ENCODE results near the gene HOXA1. TPM values are rescaled to one million over a fixed set of nuclear protein-coding genes. Genes with fewer than 3 reads are reported as not detected.

Gene HOXA1
- total RNA-seq, 1 donor from 2014 or later = 3.5 TPM

DNA sequence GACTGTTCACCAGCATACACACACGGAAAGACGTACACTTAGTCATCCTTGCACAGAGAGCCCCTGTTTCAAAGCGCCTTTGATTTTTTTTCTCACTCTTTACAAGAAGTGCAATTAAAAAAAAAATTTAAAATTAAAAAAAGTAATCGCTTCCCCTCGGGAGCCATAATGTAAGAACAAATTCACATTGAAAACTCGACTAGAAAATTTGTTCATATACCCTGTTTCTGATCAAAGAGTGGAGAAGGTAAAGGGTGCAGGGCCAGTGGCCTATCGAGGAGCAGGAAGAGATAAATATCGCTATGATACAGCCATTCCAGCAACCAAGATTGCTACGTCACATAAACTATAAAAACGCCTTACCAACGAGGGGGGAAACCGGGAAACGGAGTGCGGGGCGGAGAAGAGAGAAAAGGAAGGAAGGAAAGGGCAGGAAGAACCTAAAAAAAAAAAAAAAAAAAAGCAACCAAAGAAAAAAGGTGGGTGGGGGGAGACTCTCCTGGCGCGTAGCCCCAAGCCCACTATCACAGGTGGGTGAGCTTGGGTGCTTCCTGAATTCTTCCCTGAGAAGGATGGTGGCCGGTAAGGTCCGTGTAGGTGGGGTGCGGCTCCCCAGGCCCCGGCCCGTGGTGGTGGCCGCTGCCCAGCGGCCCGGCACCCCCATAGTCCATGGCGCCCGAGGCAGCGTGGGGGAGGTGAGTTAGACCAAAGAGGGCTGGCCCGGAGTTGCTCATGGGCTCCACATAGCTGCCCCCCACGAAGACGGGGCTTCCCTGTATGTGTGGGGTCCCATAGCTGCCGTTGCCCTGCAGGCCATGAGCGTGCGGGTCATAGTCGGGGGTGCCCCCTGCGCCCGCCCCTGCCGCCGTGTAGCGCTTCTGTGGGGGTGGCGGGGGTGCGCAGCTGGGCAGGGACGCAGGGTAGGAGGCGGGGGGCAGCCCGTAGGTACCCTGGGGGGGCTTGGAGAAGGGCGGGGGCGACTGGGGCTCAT, 11.9 kb upstream of the HOXA1 start:
- Mint-ChIP-seq H3K27ac (ENCODE audit: unreplicated experiment) (peak overlapping the region; percentile 97), H3K4me3 (peak overlapping the region; percentile 99), H3K36me3 (ENCODE audit: low read depth) (peaks cover 13% of the 10 kb centered on the region), H3K4me1 (peaks cover 77% of the 10 kb centered on the region), H3K9me3 (no peaks in the 10 kb centered on the region), H3K27me3 (ENCODE audit: low read depth) (peaks cover 97% of the 10 kb centered on the region)
- no peak for DNase-seq (ENCODE audit: low read depth, low spot score)
- TF ChIP-seq, protein P1, sequence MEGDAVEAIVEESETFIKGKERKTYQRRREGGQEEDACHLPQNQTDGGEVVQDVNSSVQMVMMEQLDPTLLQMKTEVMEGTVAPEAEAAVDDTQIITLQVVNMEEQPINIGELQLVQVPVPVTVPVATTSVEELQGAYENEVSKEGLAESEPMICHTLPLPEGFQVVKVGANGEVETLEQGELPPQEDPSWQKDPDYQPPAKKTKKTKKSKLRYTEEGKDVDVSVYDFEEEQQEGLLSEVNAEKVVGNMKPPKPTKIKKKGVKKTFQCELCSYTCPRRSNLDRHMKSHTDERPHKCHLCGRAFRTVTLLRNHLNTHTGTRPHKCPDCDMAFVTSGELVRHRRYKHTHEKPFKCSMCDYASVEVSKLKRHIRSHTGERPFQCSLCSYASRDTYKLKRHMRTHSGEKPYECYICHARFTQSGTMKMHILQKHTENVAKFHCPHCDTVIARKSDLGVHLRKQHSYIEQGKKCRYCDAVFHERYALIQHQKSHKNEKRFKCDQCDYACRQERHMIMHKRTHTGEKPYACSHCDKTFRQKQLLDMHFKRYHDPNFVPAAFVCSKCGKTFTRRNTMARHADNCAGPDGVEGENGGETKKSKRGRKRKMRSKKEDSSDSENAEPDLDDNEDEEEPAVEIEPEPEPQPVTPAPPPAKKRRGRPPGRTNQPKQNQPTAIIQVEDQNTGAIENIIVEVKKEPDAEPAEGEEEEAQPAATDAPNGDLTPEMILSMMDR (conservative IDR thresholded peaks at IDR 0.05) = no peak

DNA sequence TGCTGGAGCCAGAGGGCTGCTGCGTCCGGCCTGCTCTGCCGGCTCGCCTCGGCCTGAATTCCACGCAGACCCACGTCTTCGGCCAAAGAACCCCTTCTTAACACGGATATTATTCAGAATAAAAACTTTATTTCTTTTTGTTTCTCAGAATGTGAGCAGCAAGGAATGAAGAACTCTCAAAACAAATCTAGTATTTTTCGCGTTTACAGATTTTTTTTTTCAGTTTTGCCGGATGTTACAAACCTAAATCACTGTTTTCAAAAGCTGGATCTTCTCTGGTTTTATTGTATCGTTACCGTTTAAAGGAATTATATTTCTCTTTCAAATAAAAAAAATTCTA, 11.1 kb upstream of the HOXA1 start:
- DNase-seq (ENCODE audit: low read depth, low spot score) = no peak
- peaks cover 96% of the 10 kb centered on the region for H3K27me3 Mint-ChIP-seq (ENCODE audit: low read depth)
- peaks cover 81% of the 10 kb centered on the region for H3K4me1 Mint-ChIP-seq
- TF ChIP-seq, protein P1 (conservative IDR thresholded peaks at IDR 0.05) = no peak
- peak overlapping the region; percentile 97 for H3K27ac Mint-ChIP-seq (ENCODE audit: unreplicated experiment)
- peak overlapping the region; percentile 99 for H3K4me3 Mint-ChIP-seq
- peaks cover 13% of the 10 kb centered on the region for H3K36me3 Mint-ChIP-seq (ENCODE audit: low read depth)
- no peaks in the 10 kb centered on the region for H3K9me3 Mint-ChIP-seq

DNA sequence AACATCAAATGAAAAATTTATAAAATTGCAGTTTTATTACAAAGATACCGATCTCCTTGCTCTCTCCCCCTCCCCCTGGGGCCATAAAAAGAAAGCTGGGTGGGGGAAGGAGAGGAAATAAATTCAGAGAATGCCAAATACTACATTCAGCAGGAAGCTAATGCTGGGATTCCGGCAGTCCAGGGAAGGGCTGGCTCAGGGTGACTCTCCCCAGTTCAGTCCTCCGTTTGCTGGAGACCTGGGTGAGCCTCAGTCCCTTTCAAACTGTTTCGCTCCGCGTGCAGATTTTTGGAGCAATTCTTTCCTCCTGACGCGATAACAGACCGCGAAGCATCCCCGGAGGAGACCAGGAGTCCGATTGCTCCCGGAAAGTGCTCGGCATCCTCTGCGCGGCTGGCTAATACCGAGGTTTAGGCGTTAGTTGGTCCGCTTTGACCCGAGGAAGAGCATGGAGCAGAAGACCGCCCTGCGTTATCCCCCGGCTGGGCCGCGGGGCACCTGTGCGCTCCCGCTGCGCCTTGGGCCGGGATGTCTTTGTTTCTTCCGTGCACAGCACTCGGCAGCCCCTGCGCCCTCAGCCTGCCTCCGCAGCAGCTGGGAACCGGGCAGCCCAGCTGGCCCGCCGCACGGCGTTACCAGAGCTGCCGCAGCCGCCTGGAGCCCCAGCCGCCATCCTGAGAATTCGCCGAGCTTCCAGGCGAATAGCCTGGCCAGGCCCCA, 10.5 kb upstream of the HOXA1 start:
- Mint-ChIP-seq H3K4me1 (peaks cover 80% of the 10 kb centered on the region), H3K4me3 (peak overlapping the region; percentile 99), H3K9me3 (no peaks in the 10 kb centered on the region), H3K36me3 (ENCODE audit: low read depth) (peaks cover 17% of the 10 kb centered on the region), H3K27ac (ENCODE audit: unreplicated experiment) (peak overlapping the region; percentile 97), H3K27me3 (ENCODE audit: low read depth) (peaks cover 96% of the 10 kb centered on the region)
- no peak for DNase-seq (ENCODE audit: low read depth, low spot score)
- TF ChIP-seq, protein P1 (conservative IDR thresholded peaks at IDR 0.05) = no peak

- Mint-ChIP-seq H3K4me3 (peak overlapping the region; percentile 99), H3K9me3 (no peaks in the 10 kb centered on the region)
Observed at GRCh38 chr7:27105301-27106031, 9.7 kb upstream of the HOXA1 start.

More at GRCh38 chr7:27105301-27106031, 9.7 kb upstream of the HOXA1 start:
- Mint-ChIP-seq H3K27me3 (ENCODE audit: low read depth) (peaks cover 96% of the 10 kb centered on the region), H3K36me3 (ENCODE audit: low read depth) (peaks cover 22% of the 10 kb centered on the region), H3K27ac (ENCODE audit: unreplicated experiment) (peak overlapping the region; percentile 97), H3K4me1 (peaks cover 81% of the 10 kb centered on the region)
- TF ChIP-seq, protein P1 (conservative IDR thresholded peaks at IDR 0.05) = no peak
- DNase-seq (ENCODE audit: low read depth, low spot score) = no peak

Measured in neural crest cell (in vitro differentiated cells).